Stomach (tissue), 4 donors: ENCODE measurements around the gene FES.

ENCODE experiments used
- CTCF ChIP-seq, 7 experiments: fragments of 450-650 bp in 4 of 7; fragments of 200-600 bp in 3 of 7; sonication (generic) in 3 of 7; IDR thresholded peaks; one replicate each; pipeline ENCODE4 v1.5.1; 2016 to 2019; ENCODE audit warnings: antibody characterized with exemption in 7 of 7, control low read depth in 2 of 7, mild to moderate bottlenecking in 1 of 7
- POLR2A ChIP-seq, 4 donors: fragments of 450-650 bp; IDR thresholded peaks; one replicate each; pipeline ENCODE4 v1.6.1; 2016; ENCODE audit warnings: antibody characterized with exemption in 4 of 4, control low read depth in 2 of 4, mild to moderate bottlenecking in 1 of 4, moderate library complexity in 1 of 4
- POLR2AphosphoS5 ChIP-seq, 3 donors: sonication (generic); formaldehyde crosslinking; IDR thresholded peaks; one replicate each; pipeline ENCODE4 v1.6.1; 2016; ENCODE audit warnings: antibody characterized with exemption in 3 of 3

GRCh38 chr15:90892023-90892422 is 7.7 kb downstream of the FES start:
- no peak for TF ChIP-seq CTCF (IDR thresholded peaks at IDR 0.05)
- TF ChIP-seq POLR2AphosphoS5 (IDR thresholded peaks at IDR 0.05) = no peak
- TF ChIP-seq POLR2A (IDR thresholded peaks at IDR 0.05) = no peak
